GM19463 (cell line): ENCODE data around the gene NEK4.
A peak's percentile ranks its signal among the peaks of the same experiment; 100 is the strongest.
"Not testable (repeated sequence)": the region's sequence is repeated elsewhere in the genome, so short reads cannot be mapped to it uniquely, and the experiment has no call there.

Experiments
- ATAC-seq: cut with Tn5 transposase; IDR thresholded peaks from one replicate; pipeline ENCODE4 v1.9.1; 2021; ENCODE audit warnings: mild to moderate bottlenecking, moderate library complexity; ENCODE audit not compliant: unreplicated experiment

Gene NEK4

DNA sequence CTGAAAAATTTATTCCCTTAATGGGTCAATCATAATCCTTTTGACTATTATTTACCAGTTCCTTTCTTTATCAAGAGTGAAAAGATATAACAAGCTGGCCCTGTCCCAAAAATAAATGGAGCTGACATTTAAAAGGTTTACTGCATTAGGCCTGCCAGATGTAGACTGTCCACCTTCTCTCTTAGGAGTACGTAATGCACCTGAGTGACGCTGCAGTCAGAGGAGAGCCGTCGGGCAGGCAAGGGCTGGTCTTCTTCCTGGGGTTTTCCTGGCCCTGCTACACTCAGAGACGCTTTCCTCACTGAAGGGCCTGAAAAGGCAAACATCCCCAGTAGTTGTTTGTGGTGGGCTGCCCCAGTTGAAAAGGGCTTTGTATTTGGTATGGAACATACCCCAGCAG is 27.6 kb downstream of the NEK4 start:
- no peak for ATAC-seq

DNA sequence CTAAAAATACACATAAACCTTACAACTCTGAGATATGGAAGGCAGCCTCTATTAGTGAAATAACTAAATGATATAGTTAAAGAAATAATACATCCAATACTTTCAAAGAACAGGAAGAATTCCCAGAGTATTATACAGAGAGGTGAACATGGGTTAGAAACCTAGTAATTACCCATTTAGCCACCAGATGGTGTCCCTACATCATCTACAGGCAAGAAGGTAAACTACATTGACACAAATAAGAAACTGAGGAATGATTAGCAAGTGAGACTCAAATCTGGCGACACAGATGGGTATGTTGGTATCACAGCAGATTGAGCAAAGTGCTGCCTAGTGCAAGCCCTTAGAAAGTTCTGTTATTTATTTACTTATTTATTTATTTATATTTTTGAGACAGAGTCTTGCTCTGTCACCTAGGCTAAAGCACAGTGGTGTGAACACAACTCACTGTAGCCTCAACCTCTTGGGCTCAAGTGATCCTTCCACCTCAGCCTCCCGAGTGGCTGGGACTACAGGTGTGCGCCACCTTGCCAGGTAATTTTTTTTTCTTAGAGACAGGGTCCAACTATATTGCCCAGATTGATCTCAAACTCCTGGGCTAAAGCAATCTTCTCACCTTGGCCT is 28.2 kb downstream of the NEK4 start:
- ATAC-seq: no peak

DNA sequence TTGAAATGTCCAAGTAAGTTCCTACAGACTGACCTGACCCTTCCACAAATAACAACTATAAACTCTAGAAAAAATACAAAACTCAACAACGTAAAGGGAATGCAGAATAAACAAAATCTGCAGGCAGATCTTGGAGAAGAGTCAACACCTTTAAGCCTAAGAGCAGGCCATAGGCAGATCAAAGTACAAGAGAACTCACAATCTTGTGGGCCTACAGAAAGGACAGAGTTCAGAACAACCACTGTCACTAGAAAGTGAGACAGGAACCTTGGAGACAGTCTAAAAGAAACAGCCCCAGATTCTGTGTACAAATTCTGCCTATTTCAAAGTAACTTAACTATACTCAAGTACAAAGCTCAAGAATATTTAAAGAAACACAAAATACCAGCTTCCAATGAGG is 31.0 kb downstream of the NEK4 start:
- no peak for ATAC-seq

DNA sequence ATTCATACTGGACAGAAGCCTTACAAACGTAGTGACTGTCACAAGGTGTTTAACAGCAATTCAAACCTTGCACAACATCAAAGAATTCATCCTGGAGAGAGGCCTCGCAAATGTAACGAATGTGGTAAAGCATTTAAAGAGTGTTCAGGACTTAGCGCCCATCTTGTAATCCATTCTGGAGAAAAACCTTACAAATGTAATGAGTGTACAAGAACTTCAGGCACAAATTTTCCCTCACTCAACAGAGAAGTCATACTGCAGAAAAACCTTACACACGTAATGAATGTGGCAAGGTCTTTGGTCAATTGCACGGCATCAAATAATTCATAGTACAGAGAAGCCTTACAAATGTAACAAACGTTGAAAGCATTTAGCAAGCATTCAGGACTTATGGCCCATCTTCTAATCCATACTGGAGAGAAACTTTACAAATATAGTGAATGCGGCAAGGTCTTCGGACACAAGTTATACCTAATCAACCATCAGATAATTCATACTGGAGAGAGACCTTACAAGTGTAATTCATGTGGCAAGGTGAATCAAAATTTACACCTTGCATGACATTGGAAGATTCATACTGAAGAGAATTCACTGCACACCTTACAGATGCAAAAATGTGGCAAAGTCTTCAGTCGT is 37.4 kb downstream of the NEK4 start:
- ATAC-seq: no peak

- ATAC-seq: no peak
Observed at GRCh38 chr3:52731590-52731989, 39.1 kb downstream of the NEK4 start.

GRCh38 chr3:52730681-52731080 is 40.1 kb downstream of the NEK4 start:
- no peak for ATAC-seq

GRCh38 chr3:52728753-52729152 is 42.0 kb downstream of the NEK4 start:
- not testable (repeated sequence) for ATAC-seq

- ATAC-seq: no peak
Observed at GRCh38 chr3:52724511-52724910, 46.2 kb downstream of the NEK4 start.

- no peak for ATAC-seq
Observed at GRCh38 chr3:52723935-52724334, 46.8 kb downstream of the NEK4 start.

GRCh38 chr3:52722491-52722890 is 48.2 kb downstream of the NEK4 start:
- ATAC-seq: no peak

DNA sequence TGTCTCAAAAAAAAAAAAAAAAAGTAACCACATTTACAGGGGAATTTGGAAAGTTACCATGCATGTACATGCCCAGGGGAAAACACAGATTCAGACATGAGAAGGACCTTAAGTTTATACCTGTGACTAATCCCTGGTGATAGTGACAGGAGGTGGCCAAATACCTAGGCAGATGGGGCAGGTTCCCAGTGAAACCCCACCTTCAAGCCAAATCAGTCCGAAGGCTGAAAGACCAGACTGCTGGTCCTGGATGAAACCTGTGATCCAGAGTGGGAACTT is 49.1 kb downstream of the NEK4 start:
- ATAC-seq: no peak

- ATAC-seq: no peak
Observed at GRCh38 chr3:52721002-52721729, 49.6 kb downstream of the NEK4 start.

DNA sequence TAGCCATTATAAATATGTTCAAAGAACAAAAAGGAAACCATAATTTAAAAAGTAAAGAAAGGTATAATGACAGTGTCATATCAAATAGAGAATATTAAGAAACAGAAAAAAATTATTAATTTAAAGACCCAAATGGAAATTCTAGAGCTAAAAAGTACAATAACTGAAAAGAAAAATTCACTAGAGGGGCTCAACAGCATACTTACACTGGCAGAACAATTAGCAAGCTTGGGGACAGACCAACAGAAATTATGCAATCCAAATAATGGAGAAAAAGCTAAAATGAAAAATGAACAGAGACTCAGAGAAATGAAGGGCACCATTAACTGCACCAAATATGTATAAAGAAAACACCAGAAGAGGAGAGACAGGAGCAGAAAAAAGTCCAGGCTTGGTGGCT is 51.1 kb downstream of the NEK4 start:
- ATAC-seq: no peak

DNA sequence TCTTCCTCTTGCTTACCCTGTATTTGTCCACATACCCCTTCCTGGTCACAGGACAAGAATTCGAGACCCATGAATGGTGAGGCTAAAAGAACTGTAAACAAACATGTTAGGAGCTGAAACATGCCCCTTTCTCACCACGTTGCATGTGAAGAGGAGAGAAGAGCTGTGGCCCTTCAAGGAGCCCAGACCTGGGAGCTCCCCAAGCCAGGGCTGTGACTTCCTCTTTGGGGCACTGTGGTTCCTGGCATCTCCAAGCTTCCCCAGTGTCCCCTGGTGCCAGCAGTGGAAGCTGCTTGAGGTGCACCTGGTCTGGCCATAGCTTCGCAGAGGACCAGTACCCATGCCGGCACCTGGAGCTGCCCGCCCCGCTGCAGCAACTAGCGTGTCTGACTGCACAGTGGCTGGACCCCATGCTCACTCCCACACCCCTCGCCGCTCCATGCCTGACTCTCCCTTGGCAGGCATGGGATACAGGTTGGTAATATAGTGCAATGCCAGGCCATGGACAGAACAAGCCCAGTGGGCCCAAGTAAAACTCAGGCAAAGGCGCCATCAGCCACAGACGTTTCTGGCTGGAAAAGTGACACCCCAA is 54.9 kb downstream of the NEK4 start:
- no peak for ATAC-seq

DNA sequence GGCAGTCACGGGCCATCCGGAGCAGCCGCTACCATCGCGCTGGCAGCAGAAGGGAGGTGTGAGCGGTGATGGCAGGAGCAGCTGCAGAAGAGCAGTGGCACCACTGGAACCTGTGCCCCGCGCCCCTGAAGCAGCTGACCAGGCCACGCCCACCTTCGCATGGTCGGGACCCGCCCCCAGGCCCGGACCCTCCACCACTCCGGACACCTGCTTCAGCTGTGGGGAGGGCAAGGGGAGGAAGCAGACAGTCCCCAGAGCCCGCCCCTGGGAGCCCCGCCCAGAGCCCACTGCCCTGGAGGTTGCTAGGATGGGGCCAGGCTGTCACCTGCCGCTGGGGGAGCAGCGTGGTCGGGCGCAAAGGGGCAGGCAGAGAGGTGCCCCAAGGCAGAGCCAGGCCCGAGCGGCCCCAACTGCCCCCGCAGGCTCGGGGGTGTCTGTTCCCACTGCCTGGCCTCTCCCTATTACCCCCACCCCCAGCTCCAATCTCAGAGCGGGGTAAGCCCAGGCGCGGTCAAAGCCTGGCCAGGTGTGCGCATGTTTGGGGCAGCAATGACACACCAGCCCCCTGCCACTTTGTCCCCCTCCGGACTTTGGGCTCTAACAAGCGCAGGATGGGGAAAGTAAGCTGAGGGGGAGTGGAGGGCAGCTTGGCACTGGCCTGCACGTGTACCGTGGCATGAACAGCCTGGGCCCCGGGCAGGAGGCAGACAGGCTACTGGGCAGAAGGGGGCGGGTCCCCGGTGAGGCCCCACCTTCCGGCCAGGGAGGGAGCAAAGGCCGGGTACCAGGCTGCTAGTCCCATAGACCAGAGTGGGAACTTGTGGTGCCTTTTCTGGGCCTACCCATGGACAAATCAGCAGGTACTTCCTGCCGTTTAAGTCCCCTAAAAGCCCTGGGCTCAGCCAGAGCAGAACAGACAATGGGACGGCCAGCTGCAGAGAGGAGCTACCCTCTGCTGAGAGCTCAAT is 56.1 kb downstream of the NEK4 start:
- ATAC-seq: no peak

- no peak for ATAC-seq
Observed at GRCh38 chr3:52712291-52713212, 58.2 kb downstream of the NEK4 start.

DNA sequence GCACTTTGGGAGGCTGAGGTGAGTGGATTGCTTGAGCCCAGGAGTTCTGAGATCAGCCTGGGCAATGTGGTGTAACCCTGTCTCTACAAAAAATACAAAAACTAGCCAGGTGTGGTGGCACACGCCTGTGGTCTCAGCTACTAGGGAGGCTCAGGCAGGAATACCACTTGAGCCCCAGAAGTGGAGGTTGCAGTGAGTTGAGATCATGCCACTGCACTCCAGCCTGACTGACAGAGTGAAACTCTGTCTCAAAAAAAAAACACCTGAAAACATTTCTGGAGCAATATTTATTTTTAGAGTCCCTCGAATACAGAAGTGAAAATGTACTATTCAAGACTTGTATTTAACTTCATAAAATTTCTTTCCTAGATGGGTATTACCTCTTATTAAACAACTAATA is 60.2 kb downstream of the NEK4 start:
- no peak for ATAC-seq

DNA sequence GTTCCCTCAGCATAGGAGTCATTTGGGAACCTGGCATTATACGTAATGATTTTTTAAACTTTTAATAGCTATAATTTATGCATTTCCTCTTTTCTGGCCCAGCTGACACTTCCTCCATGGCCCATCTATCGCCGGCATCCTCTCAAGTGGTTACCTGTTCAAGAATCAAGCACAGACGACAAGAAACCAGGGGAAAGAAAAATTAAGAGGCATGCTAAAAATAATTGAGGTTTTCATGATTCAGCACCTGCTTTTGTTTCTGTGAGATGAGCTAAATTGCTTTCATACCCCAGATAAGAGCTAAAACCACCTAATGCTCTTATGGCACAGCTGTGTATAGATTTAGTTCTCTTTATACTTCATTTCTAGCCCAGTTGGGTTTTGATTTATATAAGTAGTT is 63.2 kb downstream of the NEK4 start:
- ATAC-seq: no peak

GRCh38 chr3:52705688-52706686 is 64.8 kb downstream of the NEK4 start, which contains the start of the genes GLT8D1 and SPCS1:
TSS of gene GLT8D1 (minus strand) at chr3:52705791. CDS start at chr3:52700460, 5,331 bp downstream.
TSS of gene SPCS1 (plus strand) at chr3:52706106. CDS start at chr3:52706247, 141 bp downstream.
- peak; percentile 89 for ATAC-seq
